ENCODE data around the gene TEK. TPM values are rescaled to one million over a fixed set of nuclear protein-coding genes. Genes with fewer than 3 reads are reported as not detected.

TEK gene
- total RNA-seq, 1 donor from 2014 or later = 2.7 TPM

GRCh38 chr9:27150746-27151406, 41.9 kb downstream of the TEK start:
- no peaks in the 10 kb centered on the region for H3K9me3 Mint-ChIP-seq (ENCODE audit: low read depth)
- no peaks in the 10 kb centered on the region for H3K36me3 Mint-ChIP-seq (ENCODE audit: low read depth)
- H3K27me3 Mint-ChIP-seq (ENCODE audit: low read depth) = no peaks in the 10 kb centered on the region
- no peak overlapping the region for H3K4me3 Mint-ChIP-seq (ENCODE audit: unreplicated experiment)
- no peak for DNase-seq (ENCODE audit: low spot score)
- H3K4me1 Mint-ChIP-seq (ENCODE audit: low read depth) = peaks cover 43% of the 10 kb centered on the region
- peak overlapping the region; percentile 55 for H3K27ac Mint-ChIP-seq (ENCODE audit: unreplicated experiment)
- TF ChIP-seq CTCF (IDR thresholded peaks at IDR 0.05) = no peak

GRCh38 chr9:27151693-27152404, 42.8 kb downstream of the TEK start:
- Mint-ChIP-seq H3K4me1 (ENCODE audit: low read depth) (peaks cover 52% of the 10 kb centered on the region), H3K36me3 (ENCODE audit: low read depth) (no peaks in the 10 kb centered on the region), H3K27me3 (ENCODE audit: low read depth) (no peaks in the 10 kb centered on the region), H3K9me3 (ENCODE audit: low read depth) (no peaks in the 10 kb centered on the region), H3K27ac (ENCODE audit: unreplicated experiment) (peak overlapping the region; percentile 63), H3K4me3 (ENCODE audit: unreplicated experiment) (no peak overlapping the region)
- no peak for DNase-seq (ENCODE audit: low spot score)
- no peak for TF ChIP-seq CTCF (IDR thresholded peaks at IDR 0.05)

GRCh38 chr9:27152405-27152718, 43.3 kb downstream of the TEK start:
- Mint-ChIP-seq H3K27me3 (ENCODE audit: low read depth) (no peaks in the 10 kb centered on the region), H3K36me3 (ENCODE audit: low read depth) (no peaks in the 10 kb centered on the region), H3K9me3 (ENCODE audit: low read depth) (no peaks in the 10 kb centered on the region), H3K27ac (ENCODE audit: unreplicated experiment) (peak overlapping the region; percentile 63), H3K4me1 (ENCODE audit: low read depth) (peaks cover 56% of the 10 kb centered on the region), H3K4me3 (ENCODE audit: unreplicated experiment) (no peak overlapping the region)
- no peak for DNase-seq (ENCODE audit: low spot score)
- no peak for TF ChIP-seq CTCF (IDR thresholded peaks at IDR 0.05)

GRCh38 chr9:27154908-27155307, 45.9 kb downstream of the TEK start:
- no peak overlapping the region for H3K4me3 Mint-ChIP-seq (ENCODE audit: unreplicated experiment)
- no peaks in the 10 kb centered on the region for H3K27me3 Mint-ChIP-seq (ENCODE audit: low read depth)
- H3K36me3 Mint-ChIP-seq (ENCODE audit: low read depth) = no peaks in the 10 kb centered on the region
- no peaks in the 10 kb centered on the region for H3K9me3 Mint-ChIP-seq (ENCODE audit: low read depth)
- peak overlapping the region; percentile 95 for H3K27ac Mint-ChIP-seq (ENCODE audit: unreplicated experiment)
- DNase-seq (ENCODE audit: low spot score) = no peak
- peaks cover 56% of the 10 kb centered on the region for H3K4me1 Mint-ChIP-seq (ENCODE audit: low read depth)
- peak; percentile 10 for TF ChIP-seq CTCF (IDR thresholded peaks at IDR 0.05)

- Mint-ChIP-seq H3K9me3 (ENCODE audit: low read depth) (no peaks in the 10 kb centered on the region), H3K27me3 (ENCODE audit: low read depth) (no peaks in the 10 kb centered on the region), H3K4me1 (ENCODE audit: low read depth) (peaks cover 52% of the 10 kb centered on the region), H3K27ac (ENCODE audit: unreplicated experiment) (peak overlapping the region; percentile 85), H3K4me3 (ENCODE audit: unreplicated experiment) (no peak overlapping the region), H3K36me3 (ENCODE audit: low read depth) (no peaks in the 10 kb centered on the region)
- no peak for DNase-seq (ENCODE audit: low spot score)
- no peak for TF ChIP-seq CTCF (IDR thresholded peaks at IDR 0.05)
Measured at GRCh38 chr9:27157097-27157496, 48.1 kb downstream of the TEK start.

Data from chondrocyte (in vitro differentiated cells).